Left lung (tissue), 10 donors: ENCODE results near the gene SLC5A4. TPM values are rescaled to one million over a fixed set of nuclear protein-coding genes. Genes with fewer than 3 reads are reported as not detected.
A peak's percentile ranks its signal among the peaks of the same experiment; 100 is the strongest.

ENCODE experiments used
- ATAC-seq: fragments of 200-7000 bp; cut with Tn5 transposase; one replicate; pipeline ENCODE4 v1.9.1; 2020; ENCODE audit warnings: moderate library complexity
- DNase-seq, 4 donors: peaks; one replicate each; pipeline ENCODE4 v3.0.0-alpha.2; 2013 to 2020
- H3K27ac ChIP-seq, 2 donors: fragments of 200-600 bp; sonication (generic) in 1 of 2; one replicate each; pipeline versions ENCODE4 v1.5.0 to v1.8.0; 2020 to 2021
- H3K27me3 ChIP-seq, 2 donors: fragments of 200-600 bp; sonication (generic) in 1 of 2; one replicate each; pipeline versions ENCODE4 v1.5.0 to v1.8.0; 2020 to 2021
- H3K36me3 ChIP-seq, 2 donors: fragments of 200-600 bp; sonication (generic) in 1 of 2; one replicate each; pipeline versions ENCODE4 v1.5.0 to v1.8.0; 2020 to 2021
- H3K4me1 ChIP-seq, 2 donors: fragments of 200-600 bp; one replicate each; pipeline ENCODE4 v1.8.0; 2021
- H3K4me3 ChIP-seq, 2 donors: fragments of 200-600 bp; sonication (generic) in 1 of 2; one replicate each; pipeline versions ENCODE4 v1.5.0 to v1.8.0; 2020 to 2021; ENCODE audit warnings: mild to moderate bottlenecking in 1 of 2
- H3K9me3 ChIP-seq, 2 donors: fragments of 200-600 bp; sonication (generic) in 1 of 2; one replicate each; pipeline versions ENCODE4 v1.5.0 to v1.8.0; 2020 to 2021
- CTCF ChIP-seq, 2 donors: fragments of 200-600 bp; sonication (generic) in 1 of 2; IDR thresholded peaks; one replicate each; pipeline versions ENCODE4 v1.5.0 to v1.8.0; 2021; ENCODE audit warnings: antibody characterized with exemption in 2 of 2
- intact Hi-C, 2 donors: fragments of 100-400 bp; cut with DNase I; formaldehyde crosslinking; loops; one replicate each; pipeline versions ENCODE4 v1.11.2 to v1.14.2; 2022
- polyA plus RNA-seq, 6 donors: library from polyadenylated mRNA; unstranded; fragments of 120-200 nt; gene quantifications; one replicate each; pipeline ENCODE4 v1.2.1, GENCODE V29; 2013; ENCODE audit not compliant: insufficient read length in 6 of 6
- total RNA-seq, 2 donors: library from RNA; stranded (reverse); fragmentation: NEBNext Ultra II Directional; extraction: Animal tissue kit (Norgen Biotek cat#: 25700); gene quantifications; one replicate each; pipeline ENCODE4 v1.2.1, GENCODE V29; 2021
- donor health status: DM: no; HTN: yes; CAD: no.
- donor health status: DM: no; HTN: no; CAD: no.

SLC5A4 gene
- total and polyA plus RNA-seq, 8 donors, result 0.58 to 3.5 (median 0.98) TPM

- peaks cover 0 to 3% of the 10 kb centered on the region in 2 donors for H3K4me1 ChIP-seq
- H3K4me3 ChIP-seq, result no peak overlapping the region
- peak; percentile 67 for ATAC-seq
- H3K27ac ChIP-seq, result peak overlapping the region in 1 of 2 donors; percentile 75
- H3K27me3 ChIP-seq, result no peaks in the 10 kb centered on the region
- no peak for TF ChIP-seq CTCF (IDR thresholded peaks at IDR 0.05)
- DNase-seq, result no peak
- H3K36me3 ChIP-seq, result no peaks in the 10 kb centered on the region
- no peaks in the 10 kb centered on the region for H3K9me3 ChIP-seq
- intact Hi-C loops, result no loop called here
Observed at GRCh38 chr22:32219026-32219425, 36.1 kb downstream of the SLC5A4 start.

- DNase-seq (peak in 1 of 4 donors; percentile 53), ATAC-seq (peak; percentile 66)
- H3K27me3 ChIP-seq, result no peaks in the 10 kb centered on the region
- H3K4me1 ChIP-seq, result peaks cover 0 to 3% of the 10 kb centered on the region in 2 donors
- H3K27ac ChIP-seq, result peak overlapping the region in 1 of 2 donors; percentile 75
- TF ChIP-seq CTCF (IDR thresholded peaks at IDR 0.05), result no peak
- no peak overlapping the region for H3K4me3 ChIP-seq
- no peaks in the 10 kb centered on the region for H3K9me3 ChIP-seq
- intact Hi-C loops, result no loop called here
- no peaks in the 10 kb centered on the region for H3K36me3 ChIP-seq
Observed at GRCh38 chr22:32218470-32218869, 36.7 kb downstream of the SLC5A4 start.

GRCh38 chr22:32217465-32217864, 37.7 kb downstream of the SLC5A4 start:
- peaks cover 0 to 3% of the 10 kb centered on the region in 2 donors for H3K4me1 ChIP-seq
- H3K27me3 ChIP-seq, result no peaks in the 10 kb centered on the region
- DNase-seq (no peak), ATAC-seq (no peak)
- H3K36me3 ChIP-seq, result no peaks in the 10 kb centered on the region
- H3K4me3 ChIP-seq, result no peak overlapping the region
- TF ChIP-seq CTCF (IDR thresholded peaks at IDR 0.05), result no peak
- H3K27ac ChIP-seq, result no peak overlapping the region
- H3K9me3 ChIP-seq, result no peaks in the 10 kb centered on the region
- intact Hi-C loops, result no loop called here

GRCh38 chr22:32216911-32217310, 38.2 kb downstream of the SLC5A4 start:
- TF ChIP-seq CTCF (IDR thresholded peaks at IDR 0.05), result no peak
- intact Hi-C loops, result no loop called here
- Histone ChIP-seq H3K9me3 (no peaks in the 10 kb centered on the region), H3K4me1 (peaks cover 0 to 3% of the 10 kb centered on the region in 2 donors), H3K27ac (no peak overlapping the region), H3K4me3 (no peak overlapping the region), H3K36me3 (no peaks in the 10 kb centered on the region), H3K27me3 (no peaks in the 10 kb centered on the region)
- DNase-seq (no peak), ATAC-seq (no peak)

GRCh38 chr22:32211011-32211410, 44.1 kb downstream of the SLC5A4 start:
- DNase-seq (no peak), ATAC-seq (peak; percentile 12)

More at GRCh38 chr22:32211011-32211410, 44.1 kb downstream of the SLC5A4 start:
- Histone ChIP-seq H3K27me3 (peaks cover 0 to 9% of the 10 kb centered on the region in 2 donors), H3K27ac (no peak overlapping the region), H3K4me1 (peaks cover 0 to 9% of the 10 kb centered on the region in 2 donors), H3K4me3 (no peak overlapping the region), H3K9me3 (no peaks in the 10 kb centered on the region), H3K36me3 (no peaks in the 10 kb centered on the region)
- intact Hi-C loops, result no loop called here
- TF ChIP-seq CTCF (IDR thresholded peaks at IDR 0.05), result no peak
